ENCODE measurements around the gene MCTP2.

- TF ChIP-seq CTCF (IDR thresholded peaks at IDR 0.05) (no peak), EP300 (IDR thresholded peaks at IDR 0.05) (no peak), POLR2A (IDR thresholded peaks at IDR 0.05) (no peak)
These were observed 48.5 kb upstream of the MCTP2 start for GRCh38 chr15:94182883-94183282.
